WTC11 (cell line): ENCODE measurements around the gene MCM10. TPM values are rescaled to one million over a fixed set of nuclear protein-coding genes. Genes with fewer than 3 reads are reported as not detected.

ENCODE experiments used
- ATAC-seq: fragments of 200-7000 bp; cut with Tn5 transposase; 2 replicates; pipeline ENCODE4 v1.10.0; 2021; ENCODE audit warnings: mild to moderate bottlenecking, moderate library complexity
- CTCF ChIA-PET: fragments of 300-600 bp; sonication (Branson Sonifier 250); formaldehyde crosslinking; loops from one replicate; lab custom pipeline; 2021; ENCODE audit warnings: antibody characterized with exemption; lab: Charles Lee
- POLR2A ChIA-PET: fragments of 350-600 bp; sonication (Branson Sonifier 250); formaldehyde crosslinking; loops from one replicate; lab custom pipeline; 2021; ENCODE audit warnings: antibody characterized with exemption; lab: Charles Lee
- DNase-seq: peaks from one replicate; pipeline ENCODE4 v3.0.0; 2021; ENCODE audit warnings: low spot score
- H3K27ac Mint-ChIP-seq: 2 replicates; pipeline ENCODE4 v1.8.0; 2021; ENCODE audit warnings: mixed read lengths
- H3K27me3 Mint-ChIP-seq: 2 replicates; pipeline ENCODE4 v1.8.0; 2021; ENCODE audit warnings: low read depth, mild to moderate bottlenecking, moderate library complexity, mixed read lengths
- H3K36me3 Mint-ChIP-seq: 2 replicates; pipeline ENCODE4 v1.8.0; 2021; ENCODE audit warnings: mixed read lengths
- H3K4me1 Mint-ChIP-seq: 2 replicates; pipeline ENCODE4 v1.8.0; 2022; ENCODE audit warnings: mixed read lengths
- H3K4me3 Mint-ChIP-seq: 2 replicates; pipeline ENCODE4 v1.8.0; 2021; ENCODE audit warnings: mild to moderate bottlenecking, moderate library complexity, mixed read lengths
- H3K9me3 Mint-ChIP-seq: 2 replicates; pipeline ENCODE4 v1.8.0; 2021; ENCODE audit warnings: mixed read lengths
- ELF4 ChIP-seq: sonication (generic); formaldehyde crosslinking; IDR thresholded peaks from 2 replicates; pipeline ENCODE4 v1.8.1; 2022; ENCODE audit warnings: low read depth, mild to moderate bottlenecking, moderate library complexity, missing genetic modification reagents
- FOXK1 ChIP-seq: sonication (generic); formaldehyde crosslinking; IDR thresholded peaks from 2 replicates; pipeline ENCODE4 v1.8.0; 2022; ENCODE audit warnings: mild to moderate bottlenecking, moderate library complexity, missing genetic modification reagents
- GABPB1 ChIP-seq: sonication (generic); formaldehyde crosslinking; IDR thresholded peaks from 2 replicates; pipeline ENCODE4 v1.8.1; 2023; ENCODE audit warnings: mild to moderate bottlenecking, missing genetic modification reagents
- IRF1 ChIP-seq: sonication (generic); formaldehyde crosslinking; IDR thresholded peaks from 2 replicates; pipeline ENCODE4 v1.8.0; 2023; ENCODE audit warnings: missing genetic modification reagents
- JAZF1 ChIP-seq: fragments of 250-450 bp; sonication (Bioruptor Pico); IDR thresholded peaks from 2 replicates; pipeline ENCODE4 v1.9.0; 2021; ENCODE audit warnings: moderate library complexity, mild to moderate bottlenecking, inconsistent platforms
- MXD4 ChIP-seq: fragments of 250-450 bp; sonication (Bioruptor Pico); IDR thresholded peaks from 2 replicates; pipeline ENCODE4 v1.8.0; 2021; ENCODE audit warnings: mild to moderate bottlenecking, moderate library complexity, borderline replicate concordance
- NR3C1 ChIP-seq: sonication (generic); formaldehyde crosslinking; conservative IDR thresholded peaks from 2 replicates; pipeline ENCODE4 v1.8.1; 2023; ENCODE audit warnings: low read depth, mild to moderate bottlenecking, missing genetic modification reagents
- PREB ChIP-seq: sonication (generic); formaldehyde crosslinking; IDR thresholded peaks from 2 replicates; pipeline ENCODE4 v1.8.1; 2022; ENCODE audit warnings: mild to moderate bottlenecking, missing genetic modification reagents, moderate library complexity, borderline replicate concordance
- RELA ChIP-seq: sonication (generic); formaldehyde crosslinking; IDR thresholded peaks from 2 replicates; pipeline ENCODE4 v1.8.1; 2022; ENCODE audit warnings: missing genetic modification reagents, mild to moderate bottlenecking, borderline replicate concordance
- RORB ChIP-seq: fragments of 250-450 bp; sonication (Bioruptor Pico); IDR thresholded peaks from 2 replicates; pipeline ENCODE4 v1.9.0; 2021; ENCODE audit warnings: mild to moderate bottlenecking
- SMAD3 ChIP-seq: sonication (generic); formaldehyde crosslinking; IDR thresholded peaks from 2 replicates; pipeline ENCODE4 v1.8.0; 2022; ENCODE audit warnings: missing genetic modification reagents, mild to moderate bottlenecking, borderline replicate concordance
- SMAD4 ChIP-seq: sonication (generic); formaldehyde crosslinking; IDR thresholded peaks from 2 replicates; pipeline ENCODE4 v1.8.0; 2022; ENCODE audit warnings: mild to moderate bottlenecking, missing genetic modification reagents
- TEAD1 ChIP-seq: sonication (generic); formaldehyde crosslinking; IDR thresholded peaks from 2 replicates; pipeline ENCODE4 v1.8.0; 2022; ENCODE audit warnings: mild to moderate bottlenecking, missing genetic modification reagents
- ZBTB21 ChIP-seq: sonication (generic); formaldehyde crosslinking; IDR thresholded peaks from 2 replicates; pipeline ENCODE4 v1.8.1; 2023; ENCODE audit warnings: mild to moderate bottlenecking, missing genetic modification reagents, borderline replicate concordance
- ZBTB43 ChIP-seq: sonication (generic); formaldehyde crosslinking; IDR thresholded peaks from 2 replicates; pipeline ENCODE4 v1.8.1; 2023; ENCODE audit warnings: mild to moderate bottlenecking, missing genetic modification reagents
- ZMAT4 ChIP-seq: fragments of 250-450 bp; sonication (Bioruptor Pico); IDR thresholded peaks from 2 replicates; pipeline ENCODE4 v1.9.0; 2021; ENCODE audit warnings: mild to moderate bottlenecking
- ZNF232 ChIP-seq: sonication (generic); formaldehyde crosslinking; IDR thresholded peaks from 2 replicates; pipeline ENCODE4 v1.8.0; 2022; ENCODE audit warnings: mild to moderate bottlenecking, missing genetic modification reagents
- ZNF423 ChIP-seq: fragments of 250-450 bp; sonication (Bioruptor Pico); IDR thresholded peaks from 2 replicates; pipeline ENCODE4 v2.1.2; 2022; ENCODE audit warnings: mild to moderate bottlenecking, moderate library complexity
- ZNF512 ChIP-seq: sonication (generic); formaldehyde crosslinking; IDR thresholded peaks from 2 replicates; pipeline ENCODE4 v1.8.1; 2022; ENCODE audit warnings: missing genetic modification reagents, borderline replicate concordance
- ZNF671 ChIP-seq: fragments of 250-450 bp; sonication (Bioruptor Pico); IDR thresholded peaks from 2 replicates; pipeline ENCODE4 v1.8.0; 2021; ENCODE audit warnings: mild to moderate bottlenecking
- total RNA-seq: library from RNA; stranded (reverse); gene quantifications from 3 replicates; pipeline ENCODE4 v1.2.3, GENCODE V29; 2021

MCM10 gene
- total RNA-seq, 1 experiment from 2014 or later, result 44.3 TPM

- no peak for TF ChIP-seq MXD4 (CRISPR knock-in tag)
- no peak for TF ChIP-seq ZNF671 (CRISPR knock-in tag)
- no peak for TF ChIP-seq ZNF423
- no peak for TF ChIP-seq PREB (CRISPR knock-in tag)
- TF ChIP-seq RELA (CRISPR knock-in tag), result no peak
- TF ChIP-seq JAZF1 (CRISPR knock-in tag), result no peak
- no peak for TF ChIP-seq SMAD4 (CRISPR knock-in tag)
- TF ChIP-seq ZBTB43 (CRISPR knock-in tag), result no peak
- no peak for TF ChIP-seq ZBTB21
- TF ChIP-seq NR3C1 (CRISPR knock-in tag), result no peak
- no peak for TF ChIP-seq RORB
- no peak for TF ChIP-seq IRF1 (CRISPR knock-in tag)
- no peak for TF ChIP-seq GABPB1 (CRISPR knock-in tag)
- no peak for TF ChIP-seq TEAD1 (CRISPR knock-in tag)
- ATAC-seq (no peak), DNase-seq (no peak)
- no peaks in the 10 kb centered on the region for H3K9me3 Mint-ChIP-seq
- H3K36me3 Mint-ChIP-seq, result peaks cover 83% of the 10 kb centered on the region
- no peaks in the 10 kb centered on the region for H3K27me3 Mint-ChIP-seq
- ChIA-PET CTCF (no interaction called here), POLR2A (no interaction called here)
- no peaks in the 10 kb centered on the region for H3K4me1 Mint-ChIP-seq
- no peak overlapping the region for H3K27ac Mint-ChIP-seq
- no peak overlapping the region for H3K4me3 Mint-ChIP-seq
These were observed 33.7 kb downstream of the MCM10 start for GRCh38 chr10:13195016-13195415.

GRCh38 chr10:13201132-13201531 lies 39.8 kb downstream of the MCM10 start:
- Mint-ChIP-seq H3K4me1 (no peaks in the 10 kb centered on the region), H3K27me3 (no peaks in the 10 kb centered on the region), H3K36me3 (peaks cover 83% of the 10 kb centered on the region), H3K9me3 (no peaks in the 10 kb centered on the region), H3K4me3 (no peak overlapping the region), H3K27ac (no peak overlapping the region; the same call in 1 of the 2 replicates)
- CTCF ChIA-PET, result no interaction called here
- POLR2A ChIA-PET, result no interaction called here
- ATAC-seq, result no peak
- TF ChIP-seq SMAD3 (CRISPR knock-in tag) (no peak), FOXK1 (CRISPR knock-in tag) (no peak), ZNF512 (CRISPR knock-in tag) (no peak), ELF4 (CRISPR knock-in tag) (no peak), ZMAT4 (CRISPR knock-in tag) (no peak), ZNF232 (CRISPR knock-in tag) (no peak)
- DNase-seq, result no peak
